Activated CD8-positive, alpha-beta memory T cell treated with anti-CD3 and anti-CD28 coated beads, Interleukin-2, amount 10 ng/mL, durations not matched to agents 7 days and 5 days (primary cell): ENCODE data around the gene NAA25. TPM values are rescaled to one million over a fixed set of nuclear protein-coding genes. Genes with fewer than 3 reads are reported as not detected.

Experiments
- ATAC-seq: fragments of 150-1000 bp; cut with Tn5 transposase; one replicate; pipeline ENCODE4 v1.10.0; 2021; ENCODE audit warnings: moderate library complexity
- CTCF ChIA-PET: fragments of 350-600 bp; sonication (Branson Sonifier 250); formaldehyde crosslinking; loops from one replicate; lab custom pipeline; 2021; ENCODE audit warnings: antibody characterized with exemption; lab: Charles Lee
- DNase-seq: peaks from one replicate; pipeline ENCODE4 v3.0.0-alpha.2; 2020
- H3K27ac Mint-ChIP-seq: one replicate; pipeline ENCODE4 v1.8.0; 2021; ENCODE audit warnings: mild to moderate bottlenecking, mixed read lengths
- H3K27me3 Mint-ChIP-seq: one replicate; pipeline ENCODE4 v1.8.0; 2021; ENCODE audit warnings: mixed read lengths
- H3K36me3 Mint-ChIP-seq: one replicate; pipeline ENCODE4 v1.8.0; 2021; ENCODE audit warnings: mild to moderate bottlenecking, mixed read lengths
- H3K4me1 Mint-ChIP-seq: one replicate; pipeline ENCODE4 v1.8.0; 2021; ENCODE audit warnings: mixed read lengths
- H3K4me3 Mint-ChIP-seq: one replicate; pipeline ENCODE4 v1.8.0; 2021; ENCODE audit warnings: mild to moderate bottlenecking, moderate library complexity, mixed read lengths
- H3K9me3 Mint-ChIP-seq: one replicate; pipeline ENCODE4 v1.8.0; 2022; ENCODE audit warnings: low read depth, mixed read lengths
- total RNA-seq, 2 experiments: library from RNA; stranded (reverse); gene quantifications; one replicate each; pipeline ENCODE4 v1.2.3, GENCODE V29; 2021

NAA25 gene
- total RNA-seq, 2 experiments from 2014 or later, result 30.2 to 32.1 TPM

DNA sequence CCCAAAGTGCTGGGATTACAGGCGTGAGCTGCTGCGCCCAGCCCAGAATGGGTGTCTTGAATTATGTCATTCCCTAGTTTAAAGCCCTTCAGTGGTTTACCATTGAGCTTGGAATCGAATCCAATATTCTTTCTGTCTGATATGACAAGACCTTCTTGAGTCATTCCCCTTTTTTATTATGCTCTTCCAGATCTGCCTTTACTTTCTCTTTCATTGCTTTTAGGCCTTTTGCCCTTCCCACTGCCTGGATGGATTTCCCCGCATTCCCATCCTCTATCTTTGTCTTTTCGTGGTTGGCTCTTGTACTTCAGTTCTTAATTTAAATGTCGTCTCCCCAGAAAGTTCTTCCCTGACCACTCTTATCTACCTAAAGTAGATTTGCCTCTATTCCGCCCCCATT is 18.3 kb upstream of the NAA25 start:
- Mint-ChIP-seq H3K4me1 (peaks cover 49% of the 10 kb centered on the region), H3K4me3 (peak overlapping the region; percentile 82), H3K9me3 (no peaks in the 10 kb centered on the region), H3K36me3 (peaks cover 11% of the 10 kb centered on the region), H3K27me3 (no peaks in the 10 kb centered on the region), H3K27ac (peak overlapping the region; percentile 85)
- CTCF ChIA-PET, result interaction anchor here (0.6 kb wide), 1 partner anchor 182 kb away, joined by 4 read pairs; no protein-coding TSS in a partner anchor
- DNase-seq (no peak), ATAC-seq (no peak)

DNA sequence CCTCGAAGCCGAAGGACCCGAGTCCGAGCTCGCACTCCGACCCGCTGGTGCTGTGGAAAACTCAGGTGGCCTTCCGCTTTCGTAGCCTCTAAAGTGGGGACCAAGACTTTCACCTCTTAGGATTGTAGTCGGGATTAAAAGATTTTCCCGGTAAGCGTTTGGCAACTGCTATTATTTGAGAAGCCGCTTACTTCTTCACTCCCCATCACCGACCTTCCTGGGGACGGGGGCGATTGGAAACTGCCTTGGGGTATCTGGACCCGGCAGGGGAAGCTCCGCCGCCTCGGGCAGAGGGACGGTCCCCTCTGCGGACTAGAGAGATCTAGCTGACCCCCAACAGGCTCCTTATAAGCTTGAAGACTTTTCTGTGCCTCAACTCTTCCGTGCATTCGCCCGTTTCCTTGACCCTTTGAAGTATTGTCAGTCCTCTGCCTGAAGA is 17.4 kb upstream of the NAA25 start:
- ATAC-seq (no peak), DNase-seq (no peak)
- H3K9me3 Mint-ChIP-seq, result no peaks in the 10 kb centered on the region
- H3K27me3 Mint-ChIP-seq, result no peaks in the 10 kb centered on the region
- peak overlapping the region; percentile 85 for H3K27ac Mint-ChIP-seq
- H3K36me3 Mint-ChIP-seq, result peaks cover 6% of the 10 kb centered on the region
- H3K4me1 Mint-ChIP-seq, result peaks cover 40% of the 10 kb centered on the region
- H3K4me3 Mint-ChIP-seq, result peak overlapping the region; percentile 82
- CTCF ChIA-PET, result interaction anchor here (1.2 to 2.8 kb wide), 5 partner anchors 16 to 294 kb away, joined by 3 to 17 read pairs (median 4); partner anchors contain the start of genes ERP29 and NAA25

DNA sequence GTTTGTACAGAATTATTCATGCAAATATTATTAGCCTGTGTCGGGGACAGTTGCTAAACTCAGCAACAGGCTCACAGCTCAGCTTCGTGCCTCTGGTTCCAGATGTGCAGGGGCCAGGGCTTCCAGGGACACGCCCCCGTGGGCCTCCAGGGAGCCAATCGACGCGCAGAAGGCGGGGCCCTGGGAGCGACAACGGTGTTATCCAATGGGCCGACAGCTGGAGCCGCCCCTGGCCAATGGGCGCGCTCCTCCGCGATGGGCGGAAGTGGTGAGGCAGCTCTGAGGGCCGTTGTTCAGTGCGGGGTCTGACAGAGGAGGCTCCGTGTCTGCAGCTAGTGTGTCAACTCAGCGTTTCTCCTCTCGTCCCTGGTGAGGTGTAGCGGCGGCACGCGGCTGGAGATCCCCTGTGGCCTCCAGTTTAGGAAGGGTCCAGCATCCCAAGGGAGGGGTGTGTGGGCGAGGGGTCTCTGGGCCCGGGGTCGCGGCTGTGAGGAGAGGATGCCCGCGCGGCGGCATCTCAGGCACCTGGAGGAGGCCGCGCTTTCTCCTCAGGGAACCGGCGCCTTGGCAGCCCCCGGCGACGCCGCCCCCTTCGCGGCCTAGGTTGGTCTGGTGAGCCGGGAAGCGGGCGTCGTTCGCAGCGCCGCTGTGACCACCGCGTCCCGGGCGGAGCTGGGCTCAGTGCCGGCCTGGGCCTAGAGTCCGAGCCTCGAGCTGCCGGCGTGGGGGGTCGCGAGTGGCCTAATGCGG is 16.8 kb upstream of the NAA25 start, which contains the start of gene TRAFD1:
TRAFD1 (plus strand) TSS at position 311 of the 750 bp plus-strand sequence. CDS start 4,963 bp downstream, outside the sequence.
- DNase-seq (peak; percentile 99), ATAC-seq (peak; percentile 100)
- Mint-ChIP-seq H3K27ac (peak within 1 kb of the TSS; percentile 85), H3K36me3 (peaks cover 5% of the 10 kb centered on the region), H3K9me3 (no peaks in the 10 kb centered on the region), H3K4me3 (peak within 1 kb of the TSS; percentile 82), H3K4me1 (peaks cover 36% of the 10 kb centered on the region), H3K27me3 (no peaks in the 10 kb centered on the region)
- CTCF ChIA-PET, result interaction anchor here (1.0 to 2.8 kb wide), 7 partner anchors 16 to 295 kb away, joined by 3 to 17 read pairs (median 4); partner anchors contain the start of genes ERP29 and NAA25

- no peak for ATAC-seq
Measured at GRCh38 chr12:112124918-112125249, 16.3 kb upstream of the NAA25 start.

GRCh38 chr12:112122823-112123690 is 14.5 kb upstream of the NAA25 start:
- Mint-ChIP-seq H3K36me3 (peaks cover 5% of the 10 kb centered on the region), H3K9me3 (no peaks in the 10 kb centered on the region), H3K27me3 (no peaks in the 10 kb centered on the region), H3K4me3 (no peak overlapping the region), H3K27ac (no peak overlapping the region), H3K4me1 (peaks cover 20% of the 10 kb centered on the region)
- DNase-seq (no peak), ATAC-seq (no peak)
- CTCF ChIA-PET, result interaction anchor here (0.6 to 1.7 kb wide), 4 partner anchors 8 to 151 kb away, joined by 3 to 5 read pairs (median 4); no protein-coding TSS in a partner anchor

More at GRCh38 chr12:112124918-112125249, 16.3 kb upstream of the NAA25 start:
- DNase-seq, result no peak
- Mint-ChIP-seq H3K36me3 (peaks cover 5% of the 10 kb centered on the region), H3K27me3 (no peaks in the 10 kb centered on the region), H3K9me3 (no peaks in the 10 kb centered on the region), H3K4me3 (peak overlapping the region; percentile 82), H3K4me1 (peaks cover 35% of the 10 kb centered on the region), H3K27ac (peak overlapping the region; percentile 85)
- CTCF ChIA-PET, result interaction anchor here (1.0 to 2.8 kb wide), 7 partner anchors 15 to 295 kb away, joined by 3 to 17 read pairs (median 4); partner anchors contain the start of genes ERP29 and NAA25

GRCh38 chr12:112121780-112122565 is 13.4 kb upstream of the NAA25 start:
- CTCF ChIA-PET, result interaction anchor here (0.6 to 1.3 kb wide), 3 partner anchors 12 to 150 kb away, joined by 3 to 5 read pairs (median 3); no protein-coding TSS in a partner anchor

DNA sequence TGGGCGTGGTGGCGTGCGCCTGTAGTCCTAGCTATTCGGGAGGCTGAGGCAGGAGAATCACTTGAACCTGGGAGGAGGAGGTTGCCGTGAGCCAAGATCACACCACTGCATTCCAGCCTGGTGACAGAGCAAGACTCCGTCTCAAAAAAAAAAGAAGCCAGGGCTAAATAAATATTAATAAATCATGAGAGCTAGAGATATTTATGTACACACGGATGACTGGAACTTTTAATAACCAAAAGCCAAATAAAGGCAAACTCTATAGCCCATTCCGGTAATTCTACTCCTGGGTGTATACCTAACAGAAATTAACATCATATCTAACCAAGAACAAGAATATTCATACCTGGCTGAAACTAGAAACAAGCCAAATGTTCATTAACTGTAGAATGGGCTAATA is 9.1 kb upstream of the NAA25 start:
- Mint-ChIP-seq H3K27me3 (no peaks in the 10 kb centered on the region), H3K9me3 (no peaks in the 10 kb centered on the region), H3K4me1 (peaks cover 9% of the 10 kb centered on the region), H3K36me3 (no peaks in the 10 kb centered on the region), H3K4me3 (no peak overlapping the region), H3K27ac (no peak overlapping the region)
- no peak for DNase-seq
- CTCF ChIA-PET, result interaction anchor here (0.6 to 1.4 kb wide), 2 partner anchors 16 to 81 kb away, joined by 3 to 4 read pairs; no protein-coding TSS in a partner anchor
- no peak for ATAC-seq

More at GRCh38 chr12:112121780-112122565, 13.4 kb upstream of the NAA25 start:
- DNase-seq, result peak; percentile 11
- no peak overlapping the region for H3K4me3 Mint-ChIP-seq
- peaks cover 13% of the 10 kb centered on the region for H3K4me1 Mint-ChIP-seq
- H3K9me3 Mint-ChIP-seq, result no peaks in the 10 kb centered on the region
- H3K27me3 Mint-ChIP-seq, result no peaks in the 10 kb centered on the region
- peaks cover 3% of the 10 kb centered on the region for H3K36me3 Mint-ChIP-seq
- ATAC-seq, result no peak
- H3K27ac Mint-ChIP-seq, result no peak overlapping the region

DNA sequence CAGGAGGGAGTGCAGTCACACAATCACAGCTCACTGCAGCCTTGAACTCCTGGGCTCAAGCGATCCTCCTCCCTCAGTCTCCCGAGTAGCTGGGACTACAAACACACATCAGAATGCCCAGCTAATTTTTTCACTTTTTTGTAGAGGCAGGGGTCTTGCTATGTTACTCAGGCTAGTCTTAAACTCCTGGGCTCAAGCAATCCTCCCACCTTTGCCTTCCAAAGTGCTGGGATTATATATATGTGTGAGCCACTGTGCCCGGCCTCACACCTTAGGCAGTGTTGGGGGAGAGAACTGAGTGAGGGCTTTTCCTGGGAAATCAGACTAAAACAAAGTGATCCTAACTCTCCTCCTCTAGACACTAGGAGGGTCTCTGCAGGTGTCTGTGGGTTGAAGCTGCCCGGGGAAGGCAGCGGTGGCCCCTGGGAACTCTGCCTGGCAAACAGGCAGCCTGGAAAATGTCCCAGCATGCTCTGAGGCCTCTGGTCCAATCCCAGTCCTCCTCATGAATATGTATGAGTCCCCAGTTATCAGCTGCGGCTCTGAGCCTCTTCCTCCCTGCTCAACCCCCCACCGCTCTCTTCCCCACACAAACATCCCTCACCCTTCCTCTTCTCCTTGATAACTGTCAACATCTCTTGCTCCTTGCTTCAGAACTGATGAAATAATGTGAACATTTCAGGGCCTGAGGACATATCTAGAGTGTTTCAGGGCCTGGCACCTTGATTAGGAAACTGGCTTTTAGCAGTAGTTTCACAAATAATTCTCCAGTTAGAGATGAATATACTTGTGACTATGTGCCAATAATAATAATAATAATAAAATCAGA is 7.9 kb upstream of the NAA25 start:
- no peak for DNase-seq
- peak overlapping the region; percentile 16 for H3K27ac Mint-ChIP-seq
- H3K4me1 Mint-ChIP-seq, result peaks cover 9% of the 10 kb centered on the region
- no peaks in the 10 kb centered on the region for H3K36me3 Mint-ChIP-seq
- no peaks in the 10 kb centered on the region for H3K9me3 Mint-ChIP-seq
- no peaks in the 10 kb centered on the region for H3K27me3 Mint-ChIP-seq
- peak; percentile 64 for ATAC-seq
- CTCF ChIA-PET, result interaction anchor here (1.4 kb wide), 1 partner anchor 82 kb away, joined by 4 read pairs; no protein-coding TSS in a partner anchor
- no peak overlapping the region for H3K4me3 Mint-ChIP-seq

GRCh38 chr12:112115259-112116045 is 6.9 kb upstream of the NAA25 start:
- peaks cover 9% of the 10 kb centered on the region for H3K4me1 Mint-ChIP-seq
- no peak overlapping the region for H3K4me3 Mint-ChIP-seq
- no peaks in the 10 kb centered on the region for H3K9me3 Mint-ChIP-seq
- CTCF ChIA-PET, result interaction anchor here (1.2 kb wide), 1 partner anchor 8 kb away, joined by 4 read pairs; no protein-coding TSS in a partner anchor
- H3K27me3 Mint-ChIP-seq, result no peaks in the 10 kb centered on the region
- ATAC-seq, result no peak
- DNase-seq, result no peak
- no peak overlapping the region for H3K27ac Mint-ChIP-seq
- H3K36me3 Mint-ChIP-seq, result no peaks in the 10 kb centered on the region

- no peak for ATAC-seq
- CTCF ChIA-PET, result interaction anchor here (1.1 kb wide), 1 partner anchor 18 kb away, joined by 3 read pairs; no protein-coding TSS in a partner anchor
- Mint-ChIP-seq H3K27ac (peak overlapping the region; percentile 6), H3K36me3 (no peaks in the 10 kb centered on the region), H3K27me3 (no peaks in the 10 kb centered on the region), H3K4me3 (no peak overlapping the region), H3K9me3 (no peaks in the 10 kb centered on the region), H3K4me1 (peaks cover 20% of the 10 kb centered on the region)
- DNase-seq, result no peak
Measured at GRCh38 chr12:112112409-112113133, 4.0 kb upstream of the NAA25 start.
